ENCODE measurements around the gene C22orf39.

DNA sequence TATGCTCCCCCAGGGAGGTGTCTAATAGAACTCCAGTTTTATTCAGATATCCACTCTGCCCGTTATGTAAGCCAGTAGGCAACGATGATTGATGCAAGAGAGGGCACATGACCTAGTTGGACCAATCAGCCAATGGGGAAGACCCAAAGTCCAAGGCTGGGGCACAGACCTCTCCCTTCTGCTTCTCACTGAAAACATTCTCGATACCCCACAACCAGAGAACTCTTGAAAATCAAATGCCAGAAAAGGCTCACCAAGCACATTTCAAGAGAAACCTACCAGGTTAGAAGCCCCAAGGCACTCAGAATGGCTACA is 23.4 kb downstream of the C22orf39 start:
- TF ChIP-seq, protein P1, sequence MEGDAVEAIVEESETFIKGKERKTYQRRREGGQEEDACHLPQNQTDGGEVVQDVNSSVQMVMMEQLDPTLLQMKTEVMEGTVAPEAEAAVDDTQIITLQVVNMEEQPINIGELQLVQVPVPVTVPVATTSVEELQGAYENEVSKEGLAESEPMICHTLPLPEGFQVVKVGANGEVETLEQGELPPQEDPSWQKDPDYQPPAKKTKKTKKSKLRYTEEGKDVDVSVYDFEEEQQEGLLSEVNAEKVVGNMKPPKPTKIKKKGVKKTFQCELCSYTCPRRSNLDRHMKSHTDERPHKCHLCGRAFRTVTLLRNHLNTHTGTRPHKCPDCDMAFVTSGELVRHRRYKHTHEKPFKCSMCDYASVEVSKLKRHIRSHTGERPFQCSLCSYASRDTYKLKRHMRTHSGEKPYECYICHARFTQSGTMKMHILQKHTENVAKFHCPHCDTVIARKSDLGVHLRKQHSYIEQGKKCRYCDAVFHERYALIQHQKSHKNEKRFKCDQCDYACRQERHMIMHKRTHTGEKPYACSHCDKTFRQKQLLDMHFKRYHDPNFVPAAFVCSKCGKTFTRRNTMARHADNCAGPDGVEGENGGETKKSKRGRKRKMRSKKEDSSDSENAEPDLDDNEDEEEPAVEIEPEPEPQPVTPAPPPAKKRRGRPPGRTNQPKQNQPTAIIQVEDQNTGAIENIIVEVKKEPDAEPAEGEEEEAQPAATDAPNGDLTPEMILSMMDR (IDR thresholded peaks at IDR 0.05), result no peak
- TF ChIP-seq POLR2AphosphoS5 (IDR thresholded peaks at IDR 0.05) (no peak), POLR2A (IDR thresholded peaks at IDR 0.05) (no peak)
